Vagina (tissue), 2 donors: ENCODE data around the gene PPP1R9B. TPM values are rescaled to one million over a fixed set of nuclear protein-coding genes. Genes with fewer than 3 reads are reported as not detected.

Experiments used
- DNase-seq, 2 donors: peaks; one replicate each; pipeline ENCODE4 v3.0.0-alpha.2; 2017; ENCODE audit errors: extremely low spot score in 2 of 2
- H3K27ac ChIP-seq: fragments of 200-600 bp; sonication (generic); one replicate; pipeline ENCODE4 v1.5.1; 2019
- H3K27me3 ChIP-seq: fragments of 200-600 bp; sonication (generic); one replicate; pipeline ENCODE4 v1.5.1; 2019
- H3K36me3 ChIP-seq, 2 donors: fragments of 200-600 bp; sonication (generic); one replicate each; pipeline ENCODE4 v1.5.1; 2017 to 2019
- H3K4me1 ChIP-seq: fragments of 200-600 bp; sonication (generic); one replicate; pipeline ENCODE4 v1.5.1; 2019
- H3K4me3 ChIP-seq, 2 donors: fragments of 200-600 bp; sonication (generic); 1 replicate in 1 of 2; 2 replicates in 1 of 2; pipeline ENCODE4 v1.5.1; 2016 to 2019
- H3K9me3 ChIP-seq: fragments of 200-600 bp; sonication (generic); one replicate; pipeline ENCODE4 v1.5.1; 2019
- POLR2A ChIP-seq, 2 donors: fragments of 450-650 bp; IDR thresholded peaks; one replicate each; pipeline ENCODE4 v1.6.1; 2017; ENCODE audit warnings: antibody characterized with exemption in 2 of 2, mild to moderate bottlenecking in 2 of 2, moderate library complexity in 2 of 2
- POLR2AphosphoS5 ChIP-seq, 2 donors: sonication (generic); formaldehyde crosslinking; IDR thresholded peaks; one replicate each; pipeline ENCODE4 v1.9.0; 2017; ENCODE audit warnings: antibody characterized with exemption in 2 of 2, mild to moderate bottlenecking in 2 of 2, low read depth in 1 of 2; ENCODE audit not compliant: insufficient read depth in 1 of 2
- intact Hi-C: fragments of 100-400 bp; cut with DNase I; formaldehyde crosslinking; loops from one replicate; pipeline ENCODE4 v1.15.1; 2023
- total RNA-seq: library from RNA; depleted of rRNA; stranded (reverse); fragments of >200 nt; gene quantifications from one replicate; pipeline ENCODE4 v1.2.3, GENCODE V29; 2016
- TF ChIP-seq, protein P1 (sequence below), 3 experiments: fragments of 450-650 bp in 2 of 3; fragments of 200-600 bp in 1 of 3; sonication (generic) in 1 of 3; IDR thresholded peaks; one replicate each; pipeline ENCODE4 v1.5.1; 2017 to 2019; ENCODE audit warnings: antibody characterized with exemption in 3 of 3, mild to moderate bottlenecking in 2 of 3, moderate library complexity in 2 of 3

PPP1R9B gene
- total RNA-seq, 1 donor from 2014 or later, result 37.6 TPM

- peaks cover 29% of the 10 kb centered on the region for H3K4me1 ChIP-seq
- no peaks in the 10 kb centered on the region for H3K27me3 ChIP-seq
- intact Hi-C loops, result no loop called here
- peaks cover 0 to 47% of the 10 kb centered on the region in 2 donors for H3K36me3 ChIP-seq
- DNase-seq, result no peak
- no peaks in the 10 kb centered on the region for H3K9me3 ChIP-seq
- H3K27ac ChIP-seq, result no peak overlapping the region
- TF ChIP-seq POLR2A (IDR thresholded peaks at IDR 0.05) (no peak), POLR2AphosphoS5 (IDR thresholded peaks at IDR 0.05; ENCODE audit: insufficient read depth in 1 of 2, low read depth in 1 of 2) (no peak)
- TF ChIP-seq, protein P1, sequence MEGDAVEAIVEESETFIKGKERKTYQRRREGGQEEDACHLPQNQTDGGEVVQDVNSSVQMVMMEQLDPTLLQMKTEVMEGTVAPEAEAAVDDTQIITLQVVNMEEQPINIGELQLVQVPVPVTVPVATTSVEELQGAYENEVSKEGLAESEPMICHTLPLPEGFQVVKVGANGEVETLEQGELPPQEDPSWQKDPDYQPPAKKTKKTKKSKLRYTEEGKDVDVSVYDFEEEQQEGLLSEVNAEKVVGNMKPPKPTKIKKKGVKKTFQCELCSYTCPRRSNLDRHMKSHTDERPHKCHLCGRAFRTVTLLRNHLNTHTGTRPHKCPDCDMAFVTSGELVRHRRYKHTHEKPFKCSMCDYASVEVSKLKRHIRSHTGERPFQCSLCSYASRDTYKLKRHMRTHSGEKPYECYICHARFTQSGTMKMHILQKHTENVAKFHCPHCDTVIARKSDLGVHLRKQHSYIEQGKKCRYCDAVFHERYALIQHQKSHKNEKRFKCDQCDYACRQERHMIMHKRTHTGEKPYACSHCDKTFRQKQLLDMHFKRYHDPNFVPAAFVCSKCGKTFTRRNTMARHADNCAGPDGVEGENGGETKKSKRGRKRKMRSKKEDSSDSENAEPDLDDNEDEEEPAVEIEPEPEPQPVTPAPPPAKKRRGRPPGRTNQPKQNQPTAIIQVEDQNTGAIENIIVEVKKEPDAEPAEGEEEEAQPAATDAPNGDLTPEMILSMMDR (IDR thresholded peaks at IDR 0.05), result no peak
- H3K4me3 ChIP-seq, result no peak overlapping the region
These were observed 43.9 kb downstream of the PPP1R9B start for GRCh38 chr17:50106393-50107131.

DNA sequence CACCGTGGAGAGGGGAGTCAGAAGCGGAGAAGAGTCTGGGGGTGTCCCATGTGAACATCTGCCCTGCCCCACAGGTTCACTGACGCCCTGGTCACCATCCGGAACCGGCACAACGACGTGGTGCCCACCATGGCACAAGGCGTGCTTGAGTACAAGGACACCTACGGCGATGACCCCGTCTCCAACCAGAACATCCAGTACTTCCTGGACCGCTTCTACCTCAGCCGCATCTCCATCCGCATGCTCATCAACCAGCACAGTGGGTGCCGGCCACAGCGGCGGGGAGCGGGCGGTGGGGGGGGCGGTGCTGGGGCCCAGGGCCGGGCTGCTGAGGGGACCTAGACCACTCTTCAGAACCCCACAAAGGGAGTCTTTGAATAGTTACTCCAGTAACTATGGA lies 44.7 kb downstream of the PPP1R9B start:
- Histone ChIP-seq H3K9me3 (no peaks in the 10 kb centered on the region), H3K27ac (no peak overlapping the region), H3K36me3 (peaks cover 0 to 45% of the 10 kb centered on the region in 2 donors), H3K4me3 (no peak overlapping the region), H3K27me3 (no peaks in the 10 kb centered on the region), H3K4me1 (peaks cover 32% of the 10 kb centered on the region)
- TF ChIP-seq POLR2AphosphoS5 (IDR thresholded peaks at IDR 0.05; ENCODE audit: insufficient read depth in 1 of 2, low read depth in 1 of 2), result no peak
- TF ChIP-seq POLR2A (IDR thresholded peaks at IDR 0.05), result no peak
- TF ChIP-seq, protein P1 (IDR thresholded peaks at IDR 0.05), result no peak
- intact Hi-C loops, result no loop called here
- no peak for DNase-seq

DNA sequence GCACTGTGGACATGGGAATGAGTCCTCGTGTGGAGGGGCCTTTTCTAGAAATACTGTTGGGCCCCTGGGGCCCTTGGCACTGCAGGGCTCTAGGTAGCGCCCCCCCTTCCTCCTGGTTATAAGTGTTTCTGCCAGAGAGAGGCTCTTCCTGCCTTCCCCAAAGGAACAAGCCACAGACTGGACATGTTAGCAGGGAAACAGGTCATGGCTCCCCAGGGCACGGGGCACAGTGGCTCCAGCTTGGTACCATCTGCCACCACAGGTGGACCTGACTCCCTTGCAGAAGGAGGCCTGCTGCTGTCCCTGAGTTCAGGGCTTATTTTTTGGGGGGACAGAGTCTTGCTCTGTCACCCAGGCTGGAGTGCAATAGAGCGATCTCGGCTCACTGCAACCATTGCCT lies 46.5 kb downstream of the PPP1R9B start:
- no peaks in the 10 kb centered on the region for H3K9me3 ChIP-seq
- DNase-seq, result no peak
- intact Hi-C loops, result no loop called here
- no peak for TF ChIP-seq POLR2AphosphoS5 (IDR thresholded peaks at IDR 0.05; ENCODE audit: insufficient read depth in 1 of 2, low read depth in 1 of 2)
- no peak for TF ChIP-seq POLR2A (IDR thresholded peaks at IDR 0.05)
- TF ChIP-seq, protein P1 (IDR thresholded peaks at IDR 0.05), result no peak
- H3K27me3 ChIP-seq, result no peaks in the 10 kb centered on the region
- peak overlapping the region; percentile 87 for H3K27ac ChIP-seq
- peaks cover 49% of the 10 kb centered on the region for H3K4me1 ChIP-seq
- peaks cover 0 to 29% of the 10 kb centered on the region in 2 donors for H3K36me3 ChIP-seq
- H3K4me3 ChIP-seq, result no peak overlapping the region

GRCh38 chr17:50103252-50103651 lies 47.2 kb downstream of the PPP1R9B start:
- Histone ChIP-seq H3K27ac (peak overlapping the region; percentile 87), H3K36me3 (peaks cover 0 to 23% of the 10 kb centered on the region in 2 donors)

More at GRCh38 chr17:50103252-50103651, 47.2 kb downstream of the PPP1R9B start:
- Histone ChIP-seq H3K4me3 (no peak overlapping the region), H3K27me3 (no peaks in the 10 kb centered on the region), H3K4me1 (peaks cover 49% of the 10 kb centered on the region), H3K9me3 (no peaks in the 10 kb centered on the region)
- DNase-seq, result no peak
- no peak for TF ChIP-seq POLR2AphosphoS5 (IDR thresholded peaks at IDR 0.05; ENCODE audit: insufficient read depth in 1 of 2, low read depth in 1 of 2)
- TF ChIP-seq, protein P1 (IDR thresholded peaks at IDR 0.05), result no peak
- TF ChIP-seq POLR2A (IDR thresholded peaks at IDR 0.05), result no peak
- intact Hi-C loops, result no loop called here
